GM12878 (cell line): ENCODE data around the gene SH3GL3.

ENCODE experiments used
- GABPA ChIP-seq: IDR thresholded peaks from 2 replicates; pipeline ENCODE4 v1.6.1; 2014; ENCODE audit warnings: antibody characterized with exemption, low read depth, mild to moderate bottlenecking, inconsistent platforms
- RFX5 ChIP-seq: IDR thresholded peaks from 2 replicates; pipeline ENCODE4 v1.6.1; 2011; ENCODE audit warnings: low read depth, low read length, improper control_type of control experiment
- SIX5 ChIP-seq: IDR thresholded peaks from 2 replicates; pipeline ENCODE4 v1.6.1; 2011; ENCODE audit warnings: mild to moderate bottlenecking, low read depth, low read length, moderate library complexity; ENCODE audit not compliant: severe bottlenecking
- TF ChIP-seq, protein P1 (sequence below), 3 experiments: IDR thresholded peaks in 2 of 3; conservative IDR thresholded peaks in 1 of 3; 2 replicates each; pipeline ENCODE4 v1.5.1; 2011; ENCODE audit warnings: low read depth in 3 of 3, low read length in 3 of 3, mild to moderate bottlenecking in 3 of 3, control low read depth in 2 of 3, moderate library complexity in 2 of 3, inconsistent platforms in 1 of 3, mixed read lengths in 1 of 3; ENCODE audit not compliant: control insufficient read depth in 2 of 3, insufficient read depth in 1 of 3; ENCODE audit errors: extremely low read depth in 1 of 3

DNA sequence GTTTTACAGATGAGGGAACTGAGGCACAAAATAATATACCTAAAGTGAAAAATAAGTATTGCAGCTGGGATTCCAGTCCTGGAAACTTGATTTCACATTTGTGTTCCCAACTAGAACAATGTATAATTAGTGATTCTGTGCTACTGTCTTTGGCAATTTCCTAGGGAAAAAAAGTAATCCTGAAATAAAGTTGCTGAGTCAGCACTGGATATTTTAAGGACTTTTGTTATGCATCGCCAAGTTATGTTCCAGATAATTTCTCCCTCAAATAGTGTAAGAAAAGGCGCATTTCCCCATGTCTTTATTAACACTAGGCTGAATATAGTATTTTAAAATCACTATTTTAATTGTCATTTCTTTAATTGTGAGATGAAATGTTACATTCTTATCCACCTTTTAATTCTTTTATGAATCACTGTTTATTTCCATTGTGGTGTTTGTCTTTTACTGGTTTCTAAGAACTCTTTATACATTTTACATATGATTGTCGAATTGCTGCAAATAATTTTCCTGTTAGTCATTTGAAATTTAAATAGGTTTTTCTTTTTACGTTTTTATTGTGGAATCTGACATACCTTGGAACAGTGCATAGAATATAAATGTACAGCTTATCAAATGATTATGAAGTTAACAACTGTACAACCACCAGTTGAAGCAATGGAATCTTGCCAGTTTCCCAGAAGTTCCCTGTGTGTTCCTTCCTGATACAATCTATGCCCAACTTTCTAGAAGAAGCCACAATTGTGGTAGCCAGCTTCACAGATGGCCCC is 56.6 kb downstream of the SH3GL3 start:
- TF ChIP-seq, protein P1, sequence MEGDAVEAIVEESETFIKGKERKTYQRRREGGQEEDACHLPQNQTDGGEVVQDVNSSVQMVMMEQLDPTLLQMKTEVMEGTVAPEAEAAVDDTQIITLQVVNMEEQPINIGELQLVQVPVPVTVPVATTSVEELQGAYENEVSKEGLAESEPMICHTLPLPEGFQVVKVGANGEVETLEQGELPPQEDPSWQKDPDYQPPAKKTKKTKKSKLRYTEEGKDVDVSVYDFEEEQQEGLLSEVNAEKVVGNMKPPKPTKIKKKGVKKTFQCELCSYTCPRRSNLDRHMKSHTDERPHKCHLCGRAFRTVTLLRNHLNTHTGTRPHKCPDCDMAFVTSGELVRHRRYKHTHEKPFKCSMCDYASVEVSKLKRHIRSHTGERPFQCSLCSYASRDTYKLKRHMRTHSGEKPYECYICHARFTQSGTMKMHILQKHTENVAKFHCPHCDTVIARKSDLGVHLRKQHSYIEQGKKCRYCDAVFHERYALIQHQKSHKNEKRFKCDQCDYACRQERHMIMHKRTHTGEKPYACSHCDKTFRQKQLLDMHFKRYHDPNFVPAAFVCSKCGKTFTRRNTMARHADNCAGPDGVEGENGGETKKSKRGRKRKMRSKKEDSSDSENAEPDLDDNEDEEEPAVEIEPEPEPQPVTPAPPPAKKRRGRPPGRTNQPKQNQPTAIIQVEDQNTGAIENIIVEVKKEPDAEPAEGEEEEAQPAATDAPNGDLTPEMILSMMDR (IDR thresholded peaks at IDR 0.05 in 2 of 3, conservative IDR thresholded peaks at IDR 0.05 in 1 of 3; ENCODE audit: control insufficient read depth in 2 of 3, extremely low read depth in 1 of 3, insufficient read depth in 1 of 3, low read depth in 3 of 3, low read length in 3 of 3), result no peak
- TF ChIP-seq GABPA, result no peak
- TF ChIP-seq RFX5, result no peak
- TF ChIP-seq SIX5, result no peak
